ENCODE measurements around the gene TMED9.

DNA sequence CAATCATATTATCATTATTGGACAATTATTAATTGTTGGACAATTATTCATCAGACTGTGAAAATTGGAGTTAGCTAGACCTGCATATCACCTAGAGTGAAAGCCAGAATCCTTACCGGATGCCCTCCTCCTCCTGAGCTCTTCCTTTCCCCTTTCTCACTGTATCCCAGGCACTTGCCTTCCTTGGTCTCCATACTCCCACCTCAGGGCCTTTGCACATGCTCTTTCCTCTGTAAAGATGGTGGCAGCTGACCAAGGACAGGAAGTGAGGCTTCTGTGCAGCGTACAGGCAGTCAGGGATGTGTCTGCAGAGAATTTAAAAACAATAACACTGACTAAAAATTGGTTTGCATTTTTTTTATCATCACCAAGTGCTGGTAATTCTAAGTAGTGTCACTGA is 22.1 kb upstream of the TMED9 start:
- TF ChIP-seq POLR2AphosphoS5 (IDR thresholded peaks at IDR 0.05; ENCODE audit: low read depth, low read length) (no peak), TAF1 (IDR thresholded peaks at IDR 0.05; ENCODE audit: borderline replicate concordance, insufficient read depth, low read length) (no peak), SIN3A (IDR thresholded peaks at IDR 0.05; ENCODE audit: borderline replicate concordance, insufficient read depth, low read length) (no peak), FOXP2 (optimal IDR thresholded peaks at IDR 0.05; ENCODE audit: borderline replicate concordance, extremely low read depth, extremely low read length, insufficient read depth) (no peak)
- TF ChIP-seq, protein P1, sequence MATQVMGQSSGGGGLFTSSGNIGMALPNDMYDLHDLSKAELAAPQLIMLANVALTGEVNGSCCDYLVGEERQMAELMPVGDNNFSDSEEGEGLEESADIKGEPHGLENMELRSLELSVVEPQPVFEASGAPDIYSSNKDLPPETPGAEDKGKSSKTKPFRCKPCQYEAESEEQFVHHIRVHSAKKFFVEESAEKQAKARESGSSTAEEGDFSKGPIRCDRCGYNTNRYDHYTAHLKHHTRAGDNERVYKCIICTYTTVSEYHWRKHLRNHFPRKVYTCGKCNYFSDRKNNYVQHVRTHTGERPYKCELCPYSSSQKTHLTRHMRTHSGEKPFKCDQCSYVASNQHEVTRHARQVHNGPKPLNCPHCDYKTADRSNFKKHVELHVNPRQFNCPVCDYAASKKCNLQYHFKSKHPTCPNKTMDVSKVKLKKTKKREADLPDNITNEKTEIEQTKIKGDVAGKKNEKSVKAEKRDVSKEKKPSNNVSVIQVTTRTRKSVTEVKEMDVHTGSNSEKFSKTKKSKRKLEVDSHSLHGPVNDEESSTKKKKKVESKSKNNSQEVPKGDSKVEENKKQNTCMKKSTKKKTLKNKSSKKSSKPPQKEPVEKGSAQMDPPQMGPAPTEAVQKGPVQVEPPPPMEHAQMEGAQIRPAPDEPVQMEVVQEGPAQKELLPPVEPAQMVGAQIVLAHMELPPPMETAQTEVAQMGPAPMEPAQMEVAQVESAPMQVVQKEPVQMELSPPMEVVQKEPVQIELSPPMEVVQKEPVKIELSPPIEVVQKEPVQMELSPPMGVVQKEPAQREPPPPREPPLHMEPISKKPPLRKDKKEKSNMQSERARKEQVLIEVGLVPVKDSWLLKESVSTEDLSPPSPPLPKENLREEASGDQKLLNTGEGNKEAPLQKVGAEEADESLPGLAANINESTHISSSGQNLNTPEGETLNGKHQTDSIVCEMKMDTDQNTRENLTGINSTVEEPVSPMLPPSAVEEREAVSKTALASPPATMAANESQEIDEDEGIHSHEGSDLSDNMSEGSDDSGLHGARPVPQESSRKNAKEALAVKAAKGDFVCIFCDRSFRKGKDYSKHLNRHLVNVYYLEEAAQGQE (IDR thresholded peaks at IDR 0.05; ENCODE audit: insufficient read depth in 1 of 2, low read depth in 2 of 2, low read length in 2 of 2) = no peak
